HG02981 (cell line): Measurements from ENCODE around the gene BAIAP2.

Source experiments
- ATAC-seq: cut with Tn5 transposase; IDR thresholded peaks from one replicate; pipeline ENCODE4 v1.9.1; 2021; ENCODE audit warnings: mild to moderate bottlenecking, moderate library complexity; ENCODE audit not compliant: unreplicated experiment

BAIAP2 gene

DNA sequence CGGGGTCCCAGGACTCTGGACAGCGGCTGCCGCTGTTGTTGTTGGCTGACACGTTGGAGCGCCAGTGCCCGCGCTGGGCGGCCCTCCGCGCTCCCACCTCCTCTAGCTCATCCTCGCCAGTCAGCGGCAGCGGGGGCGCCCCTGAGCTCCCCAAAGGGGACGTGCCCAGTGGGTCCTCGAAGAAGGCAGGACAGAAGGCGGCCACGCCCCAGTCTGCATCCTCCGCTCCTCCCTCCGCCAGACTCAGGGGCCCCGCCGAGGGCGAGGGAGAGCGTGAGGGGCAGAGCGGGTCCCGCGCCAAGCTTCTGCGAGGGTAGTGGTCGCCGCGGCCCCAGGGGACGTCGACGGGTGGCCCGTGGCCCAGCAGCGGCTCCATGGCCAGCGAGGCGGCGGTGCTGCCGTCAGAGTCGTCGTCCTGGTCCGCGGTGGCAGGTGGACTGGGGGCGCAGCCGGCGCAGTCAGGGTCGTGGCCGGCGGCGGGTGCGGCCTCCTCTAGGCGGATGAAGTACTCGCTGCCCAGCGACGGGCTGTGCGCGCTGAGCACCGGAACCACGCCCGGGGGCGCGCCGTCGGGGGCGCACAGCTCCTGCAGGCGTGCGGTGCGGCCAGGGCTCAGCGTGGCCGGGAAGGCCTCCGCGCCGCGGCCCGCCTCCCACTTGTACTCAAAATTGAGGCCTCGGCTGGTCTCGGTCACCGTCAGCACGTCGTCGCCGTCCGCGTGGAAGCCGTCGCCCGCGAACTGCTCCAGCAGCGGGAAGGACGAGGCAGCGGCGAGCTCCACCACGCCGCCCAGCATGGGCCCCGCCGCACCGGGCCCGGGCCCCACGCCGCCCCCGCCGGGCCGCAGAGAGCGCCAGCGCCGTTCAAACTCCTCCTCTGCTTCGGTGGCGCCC is 87.1 kb downstream of the BAIAP2 start:
- ATAC-seq, result no peak

- no peak for ATAC-seq
These were observed 88.4 kb downstream of the BAIAP2 start for GRCh38 chr17:81123052-81124048.

- ATAC-seq, result no peak
These were observed 89.4 kb downstream of the BAIAP2 start for GRCh38 chr17:81124377-81124776.

DNA sequence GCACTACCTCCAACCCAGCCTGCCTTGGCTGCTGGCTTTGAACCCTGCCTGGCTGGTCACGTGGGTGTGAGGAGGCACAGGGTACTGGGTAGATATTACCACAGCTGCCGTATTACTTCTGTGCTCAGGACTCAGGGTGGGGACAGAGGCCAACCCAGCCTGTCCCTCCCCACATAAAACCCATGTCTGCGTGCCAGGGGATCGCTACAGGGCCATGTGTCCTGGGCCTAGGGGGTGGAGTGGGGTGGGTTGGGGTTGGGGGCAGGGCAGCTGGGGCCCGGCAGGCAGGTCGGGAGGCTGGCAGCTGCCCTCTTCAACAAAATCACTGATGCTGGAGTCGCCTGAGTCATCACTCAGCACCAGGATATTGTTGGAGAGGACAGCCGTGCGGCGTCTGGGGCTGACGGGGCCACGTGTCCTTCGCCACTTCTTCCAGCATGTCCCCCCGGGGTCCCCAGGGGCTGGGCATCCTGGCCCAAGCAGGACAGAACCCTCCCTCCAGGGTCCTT is 90.7 kb downstream of the BAIAP2 start:
- no peak for ATAC-seq

DNA sequence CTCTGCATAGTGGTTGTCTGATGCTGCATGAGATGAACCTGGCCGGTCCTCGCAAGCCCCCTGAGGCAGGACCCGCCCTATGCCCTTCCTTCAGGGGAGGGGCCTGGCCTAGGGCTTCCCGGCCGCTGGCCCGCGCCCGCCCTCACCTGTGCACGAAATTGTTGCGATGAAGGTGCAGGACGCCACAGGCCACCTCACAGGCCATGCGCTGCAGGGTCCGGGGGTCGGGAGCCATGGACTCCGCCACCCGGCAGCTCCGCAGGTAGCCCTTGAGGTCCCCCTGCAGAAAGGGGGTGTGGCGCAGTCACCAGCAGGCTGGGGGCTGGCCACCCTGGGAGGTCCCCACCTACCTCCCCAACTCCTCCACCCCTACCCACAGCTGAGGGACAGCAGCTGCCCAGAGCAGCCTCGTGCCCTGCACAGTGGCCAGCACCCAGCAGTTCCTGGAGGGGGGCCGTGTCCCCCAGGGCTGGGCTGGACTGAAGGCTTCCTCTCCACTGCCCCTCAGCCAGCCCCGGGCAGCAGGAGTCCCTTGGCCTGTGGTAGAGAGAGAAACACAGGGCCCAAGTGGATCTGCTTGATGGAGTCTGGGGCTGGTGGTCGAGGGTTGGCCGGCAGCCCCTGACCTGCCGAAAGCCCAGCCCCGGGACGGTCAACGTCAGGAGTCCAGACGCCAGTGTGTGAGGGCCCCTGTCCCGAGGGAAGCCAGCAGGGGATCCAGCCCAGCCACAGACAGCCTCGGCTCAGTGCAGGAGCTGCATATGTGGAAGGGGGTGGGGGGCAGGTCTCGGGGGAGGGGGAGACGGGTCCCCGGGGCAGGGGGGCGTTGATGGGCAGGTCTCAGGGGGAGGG is 91.6 kb downstream of the BAIAP2 start:
- ATAC-seq, result no peak

- no peak for ATAC-seq
These were observed 92.1 kb downstream of the BAIAP2 start for GRCh38 chr17:81127133-81127455.

GRCh38 chr17:81127526-81128177 is 92.7 kb downstream of the BAIAP2 start:
- ATAC-seq, result no peak

- no peak for ATAC-seq
These were observed 93.4 kb downstream of the BAIAP2 start for GRCh38 chr17:81128338-81128737.

GRCh38 chr17:81128774-81129173 is 93.8 kb downstream of the BAIAP2 start:
- ATAC-seq, result no peak

DNA sequence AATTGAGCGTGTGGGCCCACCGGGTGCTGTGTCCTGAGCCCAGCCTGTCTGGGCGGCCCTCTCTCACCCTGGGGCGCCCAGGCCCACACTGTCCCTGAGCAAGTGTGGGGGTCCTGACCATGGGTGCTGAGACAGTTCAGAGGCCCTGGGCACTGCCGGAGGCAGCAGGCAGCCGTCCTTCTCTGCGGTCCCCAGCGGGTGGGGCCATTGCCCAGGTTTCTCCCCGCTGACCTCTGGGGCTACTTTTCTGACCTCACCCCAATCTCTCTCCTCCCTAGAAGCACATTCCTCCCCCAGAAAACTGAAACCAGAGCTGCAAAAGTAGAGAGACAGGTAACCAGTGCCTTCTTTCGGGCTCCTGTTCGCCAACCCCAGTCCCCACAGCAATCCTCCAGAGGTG is 94.3 kb downstream of the BAIAP2 start:
- ATAC-seq, result no peak

DNA sequence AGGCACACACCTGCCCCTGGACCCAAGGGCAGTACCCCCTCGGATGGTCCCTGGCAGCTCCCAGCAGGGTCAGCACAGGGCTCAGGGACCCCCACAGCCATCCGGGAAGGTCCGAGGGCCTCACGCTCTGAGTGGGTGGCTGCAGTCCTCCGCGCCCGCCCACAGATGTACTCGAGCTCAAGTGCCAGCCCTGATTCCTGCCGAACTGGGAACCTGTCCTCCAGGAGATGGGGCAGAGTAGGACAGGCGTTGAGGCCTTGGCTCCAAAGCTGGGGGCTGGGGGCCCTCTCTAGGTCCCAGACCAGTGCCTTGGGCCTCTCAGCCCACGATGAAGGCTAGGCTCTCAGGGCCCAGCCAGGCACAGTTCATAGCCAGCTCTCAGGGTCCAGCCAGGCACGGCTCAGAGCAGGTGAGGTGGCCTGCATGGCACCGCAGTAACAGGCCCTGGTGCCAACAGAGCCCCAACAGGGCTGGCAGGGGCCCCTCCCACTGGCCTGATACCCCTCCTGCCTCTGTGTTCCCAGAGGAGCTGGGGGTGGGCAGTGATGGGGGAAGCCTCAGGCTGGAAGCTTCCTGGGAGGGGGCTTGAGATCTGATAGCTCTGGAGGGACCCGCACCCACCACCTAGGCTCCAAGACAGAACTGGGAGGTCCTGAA is 94.9 kb downstream of the BAIAP2 start:
- ATAC-seq, result no peak

GRCh38 chr17:81130385-81131361 is 95.7 kb downstream of the BAIAP2 start:
- ATAC-seq, result no peak

- ATAC-seq, result no peak
These were observed 96.7 kb downstream of the BAIAP2 start for GRCh38 chr17:81131486-81132196.

DNA sequence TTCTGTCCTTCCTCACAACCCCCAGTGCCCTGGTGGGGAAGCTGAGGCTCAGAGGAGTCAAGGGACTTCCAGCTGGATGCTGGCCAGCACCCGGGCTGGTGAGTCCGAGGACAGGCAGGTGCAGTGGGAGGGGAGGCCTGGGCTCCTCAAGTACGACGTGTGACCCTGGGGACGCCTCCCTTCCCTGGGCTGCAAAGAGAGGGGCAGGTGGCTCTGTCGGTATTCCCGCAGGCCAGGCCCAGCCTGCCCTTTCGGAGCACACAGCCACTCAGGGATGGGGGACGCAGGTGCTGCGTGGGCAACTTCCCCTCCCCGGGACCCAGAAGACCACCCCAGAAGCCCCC is 97.2 kb downstream of the BAIAP2 start:
- no peak for ATAC-seq

DNA sequence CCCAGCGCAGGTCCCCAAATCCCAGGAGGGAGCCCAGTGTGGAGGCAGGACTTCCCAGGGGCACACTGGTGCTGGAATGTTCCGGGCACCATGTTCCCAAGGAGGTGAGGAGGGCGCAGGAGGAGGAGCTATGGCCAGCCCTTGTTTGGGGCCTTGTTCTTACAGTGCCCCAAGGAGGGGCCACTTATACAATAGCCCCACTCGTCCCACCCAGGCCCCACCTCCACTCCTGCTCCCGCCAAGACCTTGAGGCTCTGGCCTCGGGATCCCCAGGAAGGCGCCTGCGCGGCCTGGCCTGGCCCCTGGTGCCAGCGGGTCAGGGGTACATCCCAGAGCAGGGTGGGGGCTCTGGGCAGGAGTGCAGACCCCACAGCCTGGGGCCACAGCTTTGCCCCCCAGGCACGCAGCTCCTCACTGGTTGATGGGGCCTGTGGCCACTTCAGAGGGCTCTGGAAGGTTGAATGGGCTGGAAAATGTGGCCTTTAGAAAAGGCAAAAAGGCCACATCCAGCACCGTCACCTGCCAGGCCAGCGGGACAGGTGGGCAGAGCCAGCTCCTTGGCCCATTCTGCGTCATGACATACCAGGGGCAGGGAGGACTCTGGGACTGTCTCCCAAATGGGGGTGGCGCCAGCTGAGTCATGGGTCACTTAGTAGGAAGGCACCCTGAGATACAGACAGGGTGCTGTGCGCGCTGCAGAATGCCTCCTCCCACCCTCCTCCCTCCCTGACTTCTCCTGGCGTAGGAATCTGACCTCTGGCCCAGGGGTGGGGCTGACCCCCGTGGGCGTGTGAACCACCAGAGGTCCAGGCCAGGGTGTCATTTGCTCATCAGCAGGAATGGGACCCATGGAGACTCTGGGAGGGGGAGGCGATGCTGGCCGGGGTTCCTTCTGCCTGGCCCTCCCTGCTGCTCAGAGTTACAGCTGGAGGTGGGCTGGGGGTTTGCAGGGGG is 98.1 kb downstream of the BAIAP2 start:
- no peak for ATAC-seq

GRCh38 chr17:81134064-81134781 is 99.3 kb downstream of the BAIAP2 start:
- ATAC-seq, result no peak
